HFFc6 (cell line): ENCODE results near the gene EML4. TPM values are rescaled to one million over a fixed set of nuclear protein-coding genes. Genes with fewer than 3 reads are reported as not detected.

ENCODE experiments used
- DNase-seq: peaks from one replicate; pipeline ENCODE4 v3.0.0-alpha.2; 2018
- H3K27ac Mint-ChIP-seq: 2 replicates; pipeline ENCODE4 v1.8.0; 2020; ENCODE audit warnings: mild to moderate bottlenecking, mixed read lengths
- H3K27me3 Mint-ChIP-seq: 2 replicates; pipeline ENCODE4 v1.8.0; 2021; ENCODE audit warnings: mild to moderate bottlenecking, moderate library complexity, mixed read lengths; ENCODE audit not compliant: insufficient read depth
- H3K36me3 Mint-ChIP-seq: 2 replicates; pipeline ENCODE4 v1.8.0; 2021; ENCODE audit warnings: low read depth, mixed read lengths
- H3K4me1 Mint-ChIP-seq: 2 replicates; pipeline ENCODE4 v1.8.0; 2020; ENCODE audit warnings: low read depth, mixed read lengths
- H3K4me3 Mint-ChIP-seq: 2 replicates; pipeline ENCODE4 v1.8.0; 2020; ENCODE audit warnings: mild to moderate bottlenecking, moderate library complexity, mixed read lengths
- H3K9me3 Mint-ChIP-seq: 2 replicates; pipeline ENCODE4 v1.8.0; 2020; ENCODE audit warnings: mild to moderate bottlenecking, mixed read lengths
- total RNA-seq, 6 experiments: library from RNA; stranded (reverse); fragmentation: NEBNext Ultra II Directional; extraction: Animal tissue kit (Norgen Biotek cat#: 25700); gene quantifications; 2 replicates in 1 of 6; 3 replicates in 5 of 6; pipeline ENCODE4 v1.2.3, GENCODE V29; 2021
- TF ChIP-seq, protein P1 (sequence below): fragments of 200-600 bp; sonication (generic); IDR thresholded peaks from 2 replicates; pipeline ENCODE4 v1.5.0; 2021; ENCODE audit warnings: antibody characterized with exemption, mild to moderate bottlenecking

Gene EML4
- total RNA-seq, 6 experiments from 2014 or later: 31.7 to 35.8 (median 33.6) TPM

DNA sequence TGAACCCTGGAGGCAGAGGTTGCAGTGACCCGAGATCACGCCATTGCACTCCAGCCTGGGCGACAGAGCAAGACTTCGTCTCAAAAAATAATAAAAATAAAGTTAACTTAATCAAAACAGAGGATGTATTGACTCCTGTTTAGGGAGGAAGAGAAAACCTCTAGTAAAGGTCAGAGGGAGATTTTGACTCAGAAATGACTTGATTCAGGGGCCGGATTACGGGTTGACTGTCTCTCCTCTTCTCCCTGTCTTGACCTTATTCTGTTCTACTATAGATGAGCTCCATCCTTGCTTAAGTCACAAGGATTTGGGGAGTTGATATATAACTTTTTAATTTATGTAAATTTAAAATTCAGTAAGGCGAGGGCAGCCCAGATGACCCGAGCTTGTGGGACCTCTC lies 120.9 kb downstream of the EML4 start:
- Mint-ChIP-seq H3K36me3 (peaks cover 20% of the 10 kb centered on the region), H3K27me3 (no peaks in the 10 kb centered on the region; the same call in none of the 2 replicates), H3K4me1 (no peaks in the 10 kb centered on the region), H3K4me3 (no peak overlapping the region), H3K27ac (no peak overlapping the region), H3K9me3 (no peaks in the 10 kb centered on the region)
- TF ChIP-seq, protein P1, sequence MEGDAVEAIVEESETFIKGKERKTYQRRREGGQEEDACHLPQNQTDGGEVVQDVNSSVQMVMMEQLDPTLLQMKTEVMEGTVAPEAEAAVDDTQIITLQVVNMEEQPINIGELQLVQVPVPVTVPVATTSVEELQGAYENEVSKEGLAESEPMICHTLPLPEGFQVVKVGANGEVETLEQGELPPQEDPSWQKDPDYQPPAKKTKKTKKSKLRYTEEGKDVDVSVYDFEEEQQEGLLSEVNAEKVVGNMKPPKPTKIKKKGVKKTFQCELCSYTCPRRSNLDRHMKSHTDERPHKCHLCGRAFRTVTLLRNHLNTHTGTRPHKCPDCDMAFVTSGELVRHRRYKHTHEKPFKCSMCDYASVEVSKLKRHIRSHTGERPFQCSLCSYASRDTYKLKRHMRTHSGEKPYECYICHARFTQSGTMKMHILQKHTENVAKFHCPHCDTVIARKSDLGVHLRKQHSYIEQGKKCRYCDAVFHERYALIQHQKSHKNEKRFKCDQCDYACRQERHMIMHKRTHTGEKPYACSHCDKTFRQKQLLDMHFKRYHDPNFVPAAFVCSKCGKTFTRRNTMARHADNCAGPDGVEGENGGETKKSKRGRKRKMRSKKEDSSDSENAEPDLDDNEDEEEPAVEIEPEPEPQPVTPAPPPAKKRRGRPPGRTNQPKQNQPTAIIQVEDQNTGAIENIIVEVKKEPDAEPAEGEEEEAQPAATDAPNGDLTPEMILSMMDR: no peak
- no peak for DNase-seq

GRCh38 chr2:42293019-42293418 lies 123.9 kb downstream of the EML4 start:
- H3K4me3 Mint-ChIP-seq: no peak overlapping the region
- no peaks in the 10 kb centered on the region for H3K9me3 Mint-ChIP-seq
- peaks cover 29% of the 10 kb centered on the region for H3K36me3 Mint-ChIP-seq
- no peak for DNase-seq
- TF ChIP-seq, protein P1: no peak
- H3K4me1 Mint-ChIP-seq: peaks cover 11% of the 10 kb centered on the region
- H3K27ac Mint-ChIP-seq: no peak overlapping the region
- no peaks in the 10 kb centered on the region; the same call in none of the 2 replicates for H3K27me3 Mint-ChIP-seq

- H3K4me3 Mint-ChIP-seq: no peak overlapping the region
- no peak overlapping the region for H3K27ac Mint-ChIP-seq
- no peaks in the 10 kb centered on the region; the same call in 1 of the 2 replicates for H3K27me3 Mint-ChIP-seq
These were observed 127.1 kb downstream of the EML4 start for GRCh38 chr2:42296226-42296625.

DNA sequence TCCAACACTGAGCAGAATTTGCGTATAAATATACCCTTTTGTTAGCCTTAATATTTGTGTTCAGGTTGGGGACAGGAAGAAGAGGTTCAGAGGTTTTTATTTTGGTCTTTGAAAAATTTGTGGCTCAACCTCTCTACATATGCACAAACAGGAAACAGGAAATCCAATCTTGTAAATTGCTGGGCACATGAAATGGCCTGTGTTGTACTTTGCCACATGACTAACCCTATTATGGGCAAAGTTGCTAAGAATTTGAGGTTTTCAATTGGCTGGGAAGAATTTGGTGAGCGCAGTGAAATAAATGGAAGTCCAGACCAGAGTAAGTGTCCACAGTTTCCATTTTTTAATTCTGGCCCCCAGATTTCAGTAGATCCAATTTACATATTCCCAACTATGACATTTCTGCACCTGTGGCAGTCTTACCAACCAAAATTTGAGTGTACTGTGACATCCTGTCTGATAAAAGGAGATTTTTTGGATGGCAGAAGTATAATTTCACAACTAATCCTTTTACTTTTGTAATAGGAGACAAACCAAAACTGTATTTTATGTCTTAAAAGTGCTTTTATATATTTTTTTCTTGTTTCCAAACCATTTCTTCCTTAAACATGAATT lies 128.3 kb downstream of the EML4 start:
- no peaks in the 10 kb centered on the region for H3K27me3 Mint-ChIP-seq
- H3K4me3 Mint-ChIP-seq: no peak overlapping the region
- H3K27ac Mint-ChIP-seq: no peak overlapping the region
- peaks cover 13% of the 10 kb centered on the region for H3K4me1 Mint-ChIP-seq
- TF ChIP-seq, protein P1: no peak
- no peaks in the 10 kb centered on the region for H3K9me3 Mint-ChIP-seq
- DNase-seq: no peak
- H3K36me3 Mint-ChIP-seq: peaks cover 17% of the 10 kb centered on the region; the same call in 1 of the 2 replicates

More at GRCh38 chr2:42296226-42296625, 127.1 kb downstream of the EML4 start:
- TF ChIP-seq, protein P1: no peak
- no peak for DNase-seq
- Mint-ChIP-seq H3K36me3 (peaks cover 17% of the 10 kb centered on the region), H3K9me3 (no peaks in the 10 kb centered on the region), H3K4me1 (peaks cover 13% of the 10 kb centered on the region)

GRCh38 chr2:42298132-42298531 lies 129.0 kb downstream of the EML4 start:
- no peak overlapping the region for H3K27ac Mint-ChIP-seq
- TF ChIP-seq, protein P1: no peak
- H3K27me3 Mint-ChIP-seq: no peaks in the 10 kb centered on the region
- DNase-seq: no peak
- H3K36me3 Mint-ChIP-seq: peaks cover 14% of the 10 kb centered on the region; the same call in 1 of the 2 replicates
- H3K4me3 Mint-ChIP-seq: no peak overlapping the region
- H3K4me1 Mint-ChIP-seq: peaks cover 13% of the 10 kb centered on the region
- H3K9me3 Mint-ChIP-seq: no peaks in the 10 kb centered on the region
